Hepatocyte (in vitro differentiated cells): ENCODE data around the gene SYT7. TPM values are rescaled to one million over a fixed set of nuclear protein-coding genes. Genes with fewer than 3 reads are reported as not detected.

Experiments used
- DNase-seq: peaks from one replicate; pipeline ENCODE4 v3.0.0-alpha.2; 2016; ENCODE audit warnings: low spot score
- H2AFZ ChIP-seq: fragments of 200-600 bp; sonication (generic); 2 replicates; pipeline ENCODE4 v1.6.0; 2016; ENCODE audit warnings: antibody characterized with exemption, mild to moderate bottlenecking
- H3K27ac ChIP-seq: fragments of 200-600 bp; sonication (generic); 2 replicates; pipeline ENCODE4 v1.5.1; 2016; ENCODE audit warnings: mild to moderate bottlenecking
- H3K27me3 ChIP-seq: fragments of 200-600 bp; sonication (generic); 2 replicates; pipeline ENCODE4 v1.6.1; 2016
- H3K36me3 ChIP-seq: fragments of 200-600 bp; sonication (generic); replicated peaks from 2 replicates; pipeline ENCODE4 v1.5.1; 2016; ENCODE audit warnings: low read depth; ENCODE audit not compliant: insufficient read depth
- H3K4me1 ChIP-seq: fragments of 200-600 bp; sonication (generic); 2 replicates; pipeline ENCODE4 v1.5.1; 2016; ENCODE audit warnings: mild to moderate bottlenecking, moderate library complexity; ENCODE audit not compliant: insufficient read depth
- H3K4me2 ChIP-seq: fragments of 200-600 bp; sonication (generic); 2 replicates; pipeline ENCODE4 v1.6.0; 2016
- H3K4me3 ChIP-seq: fragments of 200-600 bp; sonication (generic); 2 replicates; pipeline ENCODE4 v1.5.1; 2016; ENCODE audit warnings: mild to moderate bottlenecking
- H3K79me2 ChIP-seq: fragments of 200-600 bp; sonication (generic); 2 replicates; pipeline ENCODE4 v1.6.0; 2017; ENCODE audit warnings: mild to moderate bottlenecking
- H3K9me2 ChIP-seq: fragments of 200-600 bp; sonication (generic); replicated peaks from 2 replicates; pipeline ENCODE4 v1.6.0; 2017; ENCODE audit warnings: mild to moderate bottlenecking; ENCODE audit not compliant: insufficient read depth
- H3K9me3 ChIP-seq: fragments of 200-600 bp; sonication (generic); 2 replicates; pipeline ENCODE4 v1.5.1; 2016; ENCODE audit warnings: low read depth, mild to moderate bottlenecking
- H4K20me1 ChIP-seq: fragments of 200-600 bp; sonication (generic); 2 replicates; pipeline ENCODE4 v1.6.0; 2016; ENCODE audit warnings: mild to moderate bottlenecking; ENCODE audit not compliant: insufficient read depth, poor library complexity, severe bottlenecking
- EZH2 ChIP-seq: fragments of 200-600 bp; sonication (generic); IDR thresholded peaks from 2 replicates; pipeline ENCODE4 v1.6.1; 2016; ENCODE audit warnings: antibody characterized with exemption, mild to moderate bottlenecking, borderline replicate concordance
- EZH2phosphoT487 ChIP-seq: fragments of 200-600 bp; sonication (generic); IDR thresholded peaks from one replicate; pipeline ENCODE4 v1.6.1; 2018; ENCODE audit warnings: antibody characterized with exemption, mild to moderate bottlenecking, low read depth, moderate library complexity; ENCODE audit not compliant: unreplicated experiment, severe bottlenecking
- WGBS: methylation state at CpG from one replicate; pipeline ENCODE4 v1.1.6; 2016; ENCODE audit warnings: low lambda C conversion rate; ENCODE audit errors: missing lambda C conversion rate; 5-methylcytosine and 5-hydroxymethylcytosine counted together
- polyA plus RNA-seq: library from polyadenylated mRNA; unstranded; fragments of >200 nt; fragmentation: Nextera tagmentation; extraction: Ambion mirVana; gene quantifications from 2 replicates; pipeline ENCODE4 v1.2.1, GENCODE V29; 2016
- total RNA-seq: library from RNA; depleted of rRNA; stranded (reverse); fragments of >200 nt; gene quantifications from 2 replicates; pipeline ENCODE4 v1.2.3, GENCODE V29; 2014
- TF ChIP-seq, protein P1 (sequence below): fragments of 200-600 bp; sonication (generic); IDR thresholded peaks from 2 replicates; pipeline ENCODE4 v1.5.1; 2016; ENCODE audit warnings: antibody characterized with exemption, mild to moderate bottlenecking; ENCODE audit not compliant: poor library complexity

SYT7 gene
- total and polyA plus RNA-seq, 2 experiments from 2014 or later, result 11.3 to 15.5 TPM

DNA sequence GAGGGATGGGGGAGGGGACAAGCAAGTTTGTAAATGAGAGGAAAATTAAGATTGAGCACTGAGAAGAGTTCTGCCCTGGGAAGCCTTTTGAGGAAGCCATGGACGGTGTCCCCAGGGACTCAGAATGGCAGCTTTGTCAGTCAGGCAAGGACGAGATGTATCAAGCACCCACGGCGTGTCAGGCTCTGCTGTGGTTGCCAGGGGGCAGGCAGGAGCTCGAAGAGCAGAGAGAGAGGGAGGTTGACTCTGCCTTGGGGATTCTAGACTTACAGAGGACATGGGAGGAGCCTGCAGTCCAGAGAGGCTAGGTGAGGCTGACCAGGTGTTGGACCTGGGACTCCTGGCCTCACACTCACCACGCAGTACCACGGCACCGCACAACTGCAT is 29.1 kb upstream of the SYT7 start:
- Histone ChIP-seq H3K79me2 (no peaks in the 10 kb centered on the region), H3K4me1 (peaks cover 23% of the 10 kb centered on the region), H4K20me1 (no peaks in the 10 kb centered on the region), H3K36me3 (no peaks in the 10 kb centered on the region), H3K9me3 (no peaks in the 10 kb centered on the region), H3K27me3 (no peaks in the 10 kb centered on the region), H2AFZ (no peak overlapping the region), H3K4me3 (no peak overlapping the region), H3K27ac (peak overlapping the region; percentile 90), H3K9me2 (no peaks in the 10 kb centered on the region), H3K4me2 (peak overlapping the region; percentile 47)
- peak; percentile 77 for DNase-seq
- TF ChIP-seq EZH2 (no peak), EZH2phosphoT487 (no peak)
- TF ChIP-seq, protein P1, sequence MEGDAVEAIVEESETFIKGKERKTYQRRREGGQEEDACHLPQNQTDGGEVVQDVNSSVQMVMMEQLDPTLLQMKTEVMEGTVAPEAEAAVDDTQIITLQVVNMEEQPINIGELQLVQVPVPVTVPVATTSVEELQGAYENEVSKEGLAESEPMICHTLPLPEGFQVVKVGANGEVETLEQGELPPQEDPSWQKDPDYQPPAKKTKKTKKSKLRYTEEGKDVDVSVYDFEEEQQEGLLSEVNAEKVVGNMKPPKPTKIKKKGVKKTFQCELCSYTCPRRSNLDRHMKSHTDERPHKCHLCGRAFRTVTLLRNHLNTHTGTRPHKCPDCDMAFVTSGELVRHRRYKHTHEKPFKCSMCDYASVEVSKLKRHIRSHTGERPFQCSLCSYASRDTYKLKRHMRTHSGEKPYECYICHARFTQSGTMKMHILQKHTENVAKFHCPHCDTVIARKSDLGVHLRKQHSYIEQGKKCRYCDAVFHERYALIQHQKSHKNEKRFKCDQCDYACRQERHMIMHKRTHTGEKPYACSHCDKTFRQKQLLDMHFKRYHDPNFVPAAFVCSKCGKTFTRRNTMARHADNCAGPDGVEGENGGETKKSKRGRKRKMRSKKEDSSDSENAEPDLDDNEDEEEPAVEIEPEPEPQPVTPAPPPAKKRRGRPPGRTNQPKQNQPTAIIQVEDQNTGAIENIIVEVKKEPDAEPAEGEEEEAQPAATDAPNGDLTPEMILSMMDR, result peak; percentile 27
- WGBS, result 34% methylated on average over 8 of the region's 8 CpGs

GRCh38 chr11:61609000-61609979 is 28.4 kb upstream of the SYT7 start:
- H3K4me1 ChIP-seq, result peaks cover 23% of the 10 kb centered on the region
- H3K4me2 ChIP-seq, result peak overlapping the region; percentile 47
- H3K27ac ChIP-seq, result peak overlapping the region; percentile 90

DNA sequence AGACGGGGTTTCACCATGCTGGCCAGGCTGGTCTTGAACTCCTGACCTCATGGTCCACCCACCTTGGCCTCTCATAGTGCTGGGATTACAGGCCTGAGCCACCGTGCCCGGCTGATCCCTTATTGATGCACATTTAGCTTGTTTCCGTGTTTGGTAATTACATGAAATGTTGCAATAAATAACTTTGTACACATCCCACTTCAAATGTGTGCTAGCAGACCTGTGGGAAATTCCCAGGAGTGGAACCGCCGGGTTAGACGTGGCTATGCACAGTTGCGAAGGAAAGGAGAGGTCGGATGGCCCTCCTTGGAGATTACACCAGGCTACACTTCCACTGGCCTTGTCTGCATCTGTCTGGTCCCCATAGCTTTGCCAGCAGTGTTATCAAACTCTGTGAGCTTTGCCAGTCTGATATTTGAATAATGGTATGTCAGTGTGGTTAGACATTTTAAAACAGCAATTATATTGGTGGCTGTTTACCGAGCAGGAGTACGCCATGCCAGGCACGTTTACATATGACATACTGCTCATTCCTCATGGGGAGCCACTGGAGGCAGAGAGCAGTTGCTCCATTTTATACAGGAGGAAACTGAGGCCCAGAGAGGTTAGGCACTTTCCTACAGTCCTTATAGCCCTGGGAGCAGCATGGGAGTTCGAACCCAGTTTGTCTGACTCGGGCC is 27.2 kb upstream of the SYT7 start:
- Histone ChIP-seq H4K20me1 (no peaks in the 10 kb centered on the region), H3K36me3 (no peaks in the 10 kb centered on the region), H2AFZ (no peak overlapping the region), H3K4me1 (peaks cover 28% of the 10 kb centered on the region), H3K4me2 (no peak overlapping the region), H3K27me3 (no peaks in the 10 kb centered on the region), H3K27ac (peak overlapping the region; percentile 85), H3K79me2 (no peaks in the 10 kb centered on the region), H3K9me3 (no peaks in the 10 kb centered on the region), H3K9me2 (no peaks in the 10 kb centered on the region), H3K4me3 (no peak overlapping the region)
- no peak for DNase-seq
- WGBS, result 87% methylated on average over 14 of the region's 14 CpGs
- TF ChIP-seq EZH2 (no peak), EZH2phosphoT487 (no peak)
- TF ChIP-seq, protein P1, result no peak

More at GRCh38 chr11:61609000-61609979, 28.4 kb upstream of the SYT7 start:
- no peaks in the 10 kb centered on the region for H3K9me2 ChIP-seq
- no peak overlapping the region for H3K4me3 ChIP-seq
- no peak for TF ChIP-seq EZH2phosphoT487
- no peak for TF ChIP-seq EZH2
- TF ChIP-seq, protein P1, result no peak
- WGBS, result 42% methylated on average over 18 of the region's 22 CpGs
- H3K79me2 ChIP-seq, result no peaks in the 10 kb centered on the region
- H3K36me3 ChIP-seq, result no peaks in the 10 kb centered on the region
- H4K20me1 ChIP-seq, result no peaks in the 10 kb centered on the region
- DNase-seq, result peak; percentile 83
- H2AFZ ChIP-seq, result no peak overlapping the region
- H3K9me3 ChIP-seq, result no peaks in the 10 kb centered on the region
- H3K27me3 ChIP-seq, result no peaks in the 10 kb centered on the region
